HEK293T (cell line): ENCODE measurements around the gene CD48.
"Not testable (repeated sequence)": the region's sequence is repeated elsewhere in the genome, so short reads cannot be mapped to it uniquely, and the experiment has no call there.

Experiments used
- CTCF ChIA-PET: fragments of 350-600 bp; formaldehyde crosslinking; extraction: SDS; loops from one replicate; lab custom pipeline; 2021; ENCODE audit warnings: antibody characterized with exemption, inconsistent platforms; lab: Yijun Ruan, JAX
- POLR2A ChIA-PET: fragments of 350-600 bp; formaldehyde crosslinking; extraction: SDS; loops from one replicate; lab custom pipeline; 2020; ENCODE audit warnings: antibody characterized with exemption, inconsistent platforms; lab: Yijun Ruan, JAX
- DNase-seq: peaks from one replicate; pipeline ENCODE4 v3.0.0; 2012; ENCODE audit warnings: mixed read lengths; ENCODE audit errors: extremely low spot score
- ARNT ChIP-seq: fragments of 450-650 bp; IDR thresholded peaks from 2 replicates; pipeline ENCODE4 v1.6.1; 2017; ENCODE audit warnings: mild to moderate bottlenecking
- BHLHE40 ChIP-seq: fragments of 450-650 bp; IDR thresholded peaks from 2 replicates; pipeline ENCODE4 v1.6.1; 2016; ENCODE audit warnings: mild to moderate bottlenecking, moderate library complexity, borderline replicate concordance
- CTBP1 ChIP-seq: fragments of 450-650 bp; IDR thresholded peaks from 2 replicates; pipeline ENCODE4 v1.6.1; 2016; ENCODE audit warnings: borderline replicate concordance
- ELF4 ChIP-seq: fragments of 450-650 bp; IDR thresholded peaks from 2 replicates; pipeline ENCODE4 v1.6.1; 2017; ENCODE audit warnings: antibody characterized with exemption
- FOXA1 ChIP-seq: fragments of 450-650 bp; IDR thresholded peaks from 2 replicates; pipeline ENCODE4 v1.6.1; 2016; ENCODE audit warnings: mild to moderate bottlenecking
- FOXK2 ChIP-seq: fragments of 450-650 bp; IDR thresholded peaks from 2 replicates; pipeline ENCODE4 v1.6.1; 2016; ENCODE audit warnings: mild to moderate bottlenecking
- FOXM1 ChIP-seq: fragments of 450-650 bp; IDR thresholded peaks from 2 replicates; pipeline ENCODE4 v1.6.1; 2017; ENCODE audit warnings: mild to moderate bottlenecking, borderline replicate concordance
- HDGF ChIP-seq: fragments of 450-650 bp; IDR thresholded peaks from 2 replicates; pipeline ENCODE4 v1.6.1; 2017; ENCODE audit warnings: antibody characterized with exemption, borderline replicate concordance
- L3MBTL2 ChIP-seq: fragments of 450-650 bp; conservative IDR thresholded peaks from 2 replicates; pipeline ENCODE4 v1.6.1; 2016; ENCODE audit warnings: mild to moderate bottlenecking
- LEF1 ChIP-seq: fragments of 450-650 bp; IDR thresholded peaks from 2 replicates; pipeline ENCODE4 v1.6.1; 2017; ENCODE audit warnings: mild to moderate bottlenecking, borderline replicate concordance
- NFRKB ChIP-seq: fragments of 450-650 bp; IDR thresholded peaks from 2 replicates; pipeline ENCODE4 v1.6.1; 2016; ENCODE audit warnings: mild to moderate bottlenecking, moderate library complexity
- SP1 ChIP-seq: fragments of 450-650 bp; IDR thresholded peaks from 2 replicates; pipeline ENCODE4 v1.6.1; 2017
- SUZ12 ChIP-seq: fragments of 450-650 bp; IDR thresholded peaks from 2 replicates; pipeline ENCODE4 v1.6.1; 2016; ENCODE audit warnings: mild to moderate bottlenecking
- TARDBP ChIP-seq: fragments of 450-650 bp; IDR thresholded peaks from 2 replicates; pipeline ENCODE4 v1.6.1; 2016
- ZNF384 ChIP-seq: fragments of 450-650 bp; IDR thresholded peaks from 2 replicates; pipeline ENCODE4 v1.6.1; 2016
- TF ChIP-seq, protein P1 (sequence below): fragments of 450-650 bp; IDR thresholded peaks from 2 replicates; pipeline ENCODE4 v1.6.1; 2016

Gene CD48

DNA sequence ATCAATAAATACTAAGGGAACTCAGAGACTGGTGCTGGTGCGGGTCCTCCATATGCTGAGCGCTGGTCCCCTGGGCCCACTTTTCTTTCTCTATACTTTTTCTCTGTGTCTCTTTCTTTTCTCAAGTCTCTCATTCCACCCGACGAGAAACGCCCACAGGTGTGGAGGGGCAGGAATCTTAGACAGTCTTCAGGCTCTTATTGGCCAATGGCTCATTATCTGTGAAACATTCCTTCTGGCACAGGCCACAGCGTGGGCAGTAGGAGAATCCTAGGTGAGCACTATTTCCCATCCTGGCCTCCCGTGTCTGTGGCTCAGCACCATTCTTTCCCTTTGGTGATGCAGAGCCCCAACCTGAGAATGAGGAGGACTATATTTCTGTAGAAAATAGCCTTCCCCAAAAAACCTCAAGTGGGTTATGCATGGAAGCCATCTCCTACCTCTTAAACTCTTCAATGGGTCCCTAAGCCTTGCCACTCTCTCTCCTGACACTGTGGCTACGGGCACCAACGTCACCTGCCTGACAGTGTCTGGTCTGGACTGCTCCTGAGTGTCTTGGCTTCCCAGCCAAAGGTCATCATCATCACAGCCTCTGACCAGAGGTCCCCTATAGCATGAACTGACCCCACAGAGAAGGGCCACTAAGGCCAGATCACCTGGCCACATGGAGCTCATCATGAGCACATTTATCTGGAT, 58.5 kb downstream of the CD48 start:
- POLR2A ChIA-PET = no interaction called here
- CTCF ChIA-PET = no interaction called here
- no peak for TF ChIP-seq CTBP1
- TF ChIP-seq FOXK2 = no peak
- no peak for TF ChIP-seq FOXM1
- no peak for TF ChIP-seq ELF4
- no peak for DNase-seq

DNA sequence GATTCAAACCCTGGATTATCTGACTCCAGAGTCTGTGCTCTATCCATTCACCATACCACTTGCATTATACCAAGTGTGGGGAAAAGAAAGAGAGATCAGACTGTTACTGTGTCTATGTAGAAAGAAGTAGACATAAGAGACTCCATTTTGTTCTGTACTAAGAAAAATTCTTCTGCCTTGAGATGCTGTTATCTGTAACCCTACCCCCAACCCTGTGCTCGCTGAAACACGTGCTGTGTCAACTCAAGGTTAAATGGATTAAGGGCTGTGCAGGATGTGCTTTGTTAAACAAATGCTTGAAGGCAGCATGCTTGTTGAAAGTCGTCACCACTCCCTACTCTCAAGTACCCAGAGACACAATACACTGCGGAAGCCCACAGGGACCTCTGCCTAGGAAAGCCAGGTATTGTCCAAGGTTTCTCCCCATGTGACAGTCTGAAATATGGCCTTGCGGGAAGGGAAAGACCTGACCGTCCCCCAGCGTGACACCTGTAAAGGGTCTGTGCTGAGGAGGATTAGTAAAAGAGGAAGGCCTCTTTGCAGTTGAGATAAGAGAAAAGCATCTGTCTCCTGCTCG, 59.5 kb downstream of the CD48 start:
- DNase-seq, CTCF ChIA-PET, POLR2A ChIA-PET: not testable (repeated sequence)

DNA sequence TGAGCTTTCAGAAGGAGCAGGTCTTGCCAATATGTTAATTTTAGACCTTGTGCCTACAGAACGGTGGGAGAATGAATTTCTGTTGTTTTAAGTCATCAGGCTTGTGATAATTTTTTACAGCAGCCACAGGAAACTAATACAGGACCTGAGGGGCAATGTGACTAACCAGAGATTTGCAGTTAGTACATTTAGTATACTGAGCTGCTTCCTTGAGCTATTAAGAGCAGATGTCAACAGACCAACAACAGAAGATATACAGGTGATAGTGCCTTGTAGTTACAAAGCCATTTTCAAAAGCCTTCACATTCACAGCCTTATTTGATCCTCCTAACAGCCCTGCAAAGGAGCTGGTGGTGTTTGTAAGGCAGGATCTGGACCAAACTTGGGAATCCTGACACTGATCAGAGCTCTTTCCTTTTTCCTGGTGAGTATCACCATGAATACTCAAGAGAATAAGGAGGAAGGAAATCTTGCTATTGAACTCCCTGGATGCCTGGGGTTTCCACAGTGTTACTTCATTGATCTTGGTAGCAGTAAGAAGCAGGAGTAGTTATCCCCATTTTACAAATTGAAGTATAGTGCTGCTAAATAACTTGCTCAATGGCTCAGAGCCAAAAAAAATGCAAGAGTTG, 60.1 kb downstream of the CD48 start:
- DNase-seq = no peak
- POLR2A ChIA-PET = no interaction called here

DNA sequence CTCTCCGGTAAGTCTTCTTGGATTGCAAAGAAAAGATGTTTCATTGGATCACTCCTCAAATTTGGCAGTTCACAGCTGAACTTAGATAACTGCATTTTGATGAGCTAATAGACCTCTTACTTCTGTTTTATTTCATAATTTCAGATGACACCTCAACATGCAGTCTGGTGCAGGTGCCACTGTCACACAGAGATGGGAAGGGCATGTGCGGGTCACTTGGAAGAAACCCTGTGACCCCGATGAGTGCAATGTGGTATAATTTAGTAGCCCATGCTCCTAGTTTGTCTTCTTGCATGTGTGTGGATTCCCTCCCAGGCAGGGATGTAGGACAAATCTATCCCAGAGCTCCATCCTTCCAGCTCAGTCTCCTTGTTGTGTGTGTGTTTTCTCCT, 64.3 kb downstream of the CD48 start:
- ChIA-PET CTCF (no interaction called here), POLR2A (no interaction called here)
- no peak for TF ChIP-seq SUZ12
- TF ChIP-seq SP1 = no peak
- TF ChIP-seq ELF4 = no peak
- TF ChIP-seq FOXA1 = no peak
- no peak for TF ChIP-seq ZNF384
- no peak for TF ChIP-seq NFRKB
- no peak for TF ChIP-seq L3MBTL2
- TF ChIP-seq FOXM1 = no peak
- TF ChIP-seq, protein P1, sequence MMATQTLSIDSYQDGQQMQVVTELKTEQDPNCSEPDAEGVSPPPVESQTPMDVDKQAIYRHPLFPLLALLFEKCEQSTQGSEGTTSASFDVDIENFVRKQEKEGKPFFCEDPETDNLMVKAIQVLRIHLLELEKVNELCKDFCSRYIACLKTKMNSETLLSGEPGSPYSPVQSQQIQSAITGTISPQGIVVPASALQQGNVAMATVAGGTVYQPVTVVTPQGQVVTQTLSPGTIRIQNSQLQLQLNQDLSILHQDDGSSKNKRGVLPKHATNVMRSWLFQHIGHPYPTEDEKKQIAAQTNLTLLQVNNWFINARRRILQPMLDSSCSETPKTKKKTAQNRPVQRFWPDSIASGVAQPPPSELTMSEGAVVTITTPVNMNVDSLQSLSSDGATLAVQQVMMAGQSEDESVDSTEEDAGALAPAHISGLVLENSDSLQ = no peak
- no peak for TF ChIP-seq BHLHE40

More for the DNA sequence above, 60.1 kb downstream of the CD48 start:
- TF ChIP-seq FOXK2 (no peak), LEF1 (no peak)
- CTCF ChIA-PET = no interaction called here

DNA sequence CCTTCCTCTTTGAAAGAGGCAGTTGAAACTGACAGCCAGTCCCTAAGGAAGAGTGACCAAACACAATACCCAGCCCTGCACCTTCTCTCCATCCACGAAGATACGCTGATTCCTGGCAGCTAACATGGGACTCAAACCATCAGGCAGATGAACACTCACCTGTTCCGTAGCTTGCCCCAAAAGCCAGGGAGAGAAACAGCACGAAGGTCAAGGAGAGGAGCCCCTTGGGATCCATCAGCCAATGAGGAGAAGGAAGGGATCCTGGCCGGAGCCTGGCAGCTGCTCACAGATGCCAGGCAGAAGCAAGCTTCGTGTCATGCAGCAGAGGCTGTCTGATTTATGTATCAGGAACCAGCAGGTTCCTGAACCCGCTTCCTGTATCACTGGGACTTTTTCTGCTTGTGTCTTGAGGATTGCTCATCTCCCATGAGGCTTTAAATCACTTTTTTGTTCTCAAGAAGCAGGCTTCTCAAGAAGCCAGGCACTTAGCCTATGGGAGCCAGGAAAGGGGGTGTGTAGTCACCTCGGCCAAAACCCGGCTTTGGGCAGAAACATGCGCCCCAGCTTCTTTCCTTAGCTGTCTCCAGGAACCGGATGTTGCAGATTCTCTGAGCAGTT, 64.8 kb downstream of the CD48 start, which contains the start of gene SLAMF1:
SLAMF1 (minus strand) TSS at position 334 of the 618 bp plus-strand sequence; CDS start at position 235, 99 bp downstream.
- POLR2A ChIA-PET = no interaction called here
- TF ChIP-seq NFRKB = no peak
- TF ChIP-seq LEF1 = no peak
- no peak for TF ChIP-seq HDGF
- no peak for TF ChIP-seq BHLHE40
- TF ChIP-seq, protein P1 = no peak
- no peak for TF ChIP-seq ZNF384
- no peak for TF ChIP-seq CTBP1
- TF ChIP-seq FOXK2 = no peak
- no peak for TF ChIP-seq SUZ12
- TF ChIP-seq L3MBTL2 = no peak
- TF ChIP-seq SP1 = no peak
- no peak for TF ChIP-seq FOXA1
- TF ChIP-seq ELF4 = no peak
- DNase-seq = no peak
- CTCF ChIA-PET = no interaction called here

More for the DNA sequence above, 64.3 kb downstream of the CD48 start:
- no peak for DNase-seq

DNA sequence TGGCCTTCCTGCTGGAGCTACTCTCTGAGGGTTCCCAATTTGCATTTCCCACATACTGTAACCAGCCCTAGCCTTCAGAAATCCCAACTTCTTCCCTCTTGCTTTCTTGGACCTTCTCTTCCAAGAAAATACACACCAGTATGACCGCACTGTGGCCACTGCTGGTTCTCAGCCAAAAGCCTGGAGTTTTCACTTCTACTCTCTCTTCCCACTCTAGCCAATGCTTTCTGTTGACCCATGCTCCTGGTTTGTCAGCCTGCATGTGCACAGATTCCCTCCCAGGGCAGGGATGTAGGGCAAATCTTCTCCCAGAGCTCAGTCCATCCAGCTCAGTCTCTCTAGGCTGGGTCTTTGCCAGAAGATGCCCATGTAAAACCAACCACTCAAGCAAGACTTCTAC, 65.4 kb downstream of the CD48 start:
- no peak for DNase-seq
- TF ChIP-seq NFRKB (no peak), FOXK2 (no peak), L3MBTL2 (no peak), BHLHE40 (no peak), TARDBP (no peak), SP1 (no peak), ELF4 (no peak), CTBP1 (no peak), ARNT (no peak), FOXM1 (no peak), SUZ12 (no peak)
- TF ChIP-seq, protein P1 = no peak
- POLR2A ChIA-PET = no interaction called here
- CTCF ChIA-PET = no interaction called here
